Measurements from ENCODE around the gene ESD.
A peak's percentile ranks its signal among the peaks of the same experiment; 100 is the strongest.

ESD gene

GRCh38 chr13:46754812-46755211 lies 42.1 kb downstream of the ESD start:
- DNase-seq (ENCODE audit: low read depth) = no peak
- no peak overlapping the region for H3K4me3 ChIP-seq (ENCODE audit: low read depth, low read length)
- TF ChIP-seq MYC (IDR thresholded peaks at IDR 0.05; ENCODE audit: low read depth, low read length) (no peak), POLR2A (IDR thresholded peaks at IDR 0.05; ENCODE audit: extremely low read depth, insufficient read length) (no peak), MAX (IDR thresholded peaks at IDR 0.05; ENCODE audit: low read depth, low read length) (no peak), CTCF (IDR thresholded peaks at IDR 0.05; ENCODE audit: low read depth, low read length) (no peak)

GRCh38 chr13:46753917-46754316 lies 43.0 kb downstream of the ESD start:
- no peak for TF ChIP-seq CTCF (IDR thresholded peaks at IDR 0.05; ENCODE audit: low read depth, low read length)
- no peak for TF ChIP-seq MAX (IDR thresholded peaks at IDR 0.05; ENCODE audit: low read depth, low read length)
- TF ChIP-seq POLR2A (IDR thresholded peaks at IDR 0.05; ENCODE audit: extremely low read depth, insufficient read length) = no peak
- no peak for TF ChIP-seq MYC (IDR thresholded peaks at IDR 0.05; ENCODE audit: low read depth, low read length)

GRCh38 chr13:46753137-46753536 lies 43.8 kb downstream of the ESD start:
- H3K4me3 ChIP-seq (ENCODE audit: low read depth, low read length) = no peak overlapping the region
- TF ChIP-seq MAX (IDR thresholded peaks at IDR 0.05; ENCODE audit: low read depth, low read length) (no peak), CTCF (IDR thresholded peaks at IDR 0.05; ENCODE audit: low read depth, low read length) (no peak), POLR2A (IDR thresholded peaks at IDR 0.05; ENCODE audit: extremely low read depth, insufficient read length) (no peak), MYC (IDR thresholded peaks at IDR 0.05; ENCODE audit: low read depth, low read length) (no peak)
- DNase-seq (ENCODE audit: low read depth) = no peak

More at GRCh38 chr13:46753917-46754316, 43.0 kb downstream of the ESD start:
- DNase-seq (ENCODE audit: low read depth) = no peak
- H3K4me3 ChIP-seq (ENCODE audit: low read depth, low read length) = no peak overlapping the region

GRCh38 chr13:46751811-46752635 lies 44.9 kb downstream of the ESD start:
- TF ChIP-seq MYC (IDR thresholded peaks at IDR 0.05; ENCODE audit: low read depth, low read length) = no peak; the same call in 1 of the 2 replicates
- peak; percentile 70 for TF ChIP-seq MAX (IDR thresholded peaks at IDR 0.05; ENCODE audit: low read depth, low read length)
- no peak overlapping the region for H3K4me3 ChIP-seq (ENCODE audit: low read depth, low read length)
- peak; percentile 87 for DNase-seq (ENCODE audit: low read depth)

- DNase-seq (ENCODE audit: low read depth) = no peak
- no peak for TF ChIP-seq MYC (IDR thresholded peaks at IDR 0.05; ENCODE audit: low read depth, low read length)
- no peak for TF ChIP-seq POLR2A (IDR thresholded peaks at IDR 0.05; ENCODE audit: extremely low read depth, insufficient read length)
- no peak for TF ChIP-seq CTCF (IDR thresholded peaks at IDR 0.05; ENCODE audit: low read depth, low read length)
- TF ChIP-seq MAX (IDR thresholded peaks at IDR 0.05; ENCODE audit: low read depth, low read length) = no peak
- no peak overlapping the region for H3K4me3 ChIP-seq (ENCODE audit: low read depth, low read length)
Observed at GRCh38 chr13:46749951-46750350, 47.0 kb downstream of the ESD start.

- peak; percentile 27 for DNase-seq (ENCODE audit: low read depth)
- no peak overlapping the region for H3K4me3 ChIP-seq (ENCODE audit: low read depth, low read length)
- no peak for TF ChIP-seq CTCF (IDR thresholded peaks at IDR 0.05; ENCODE audit: low read depth, low read length)
- TF ChIP-seq POLR2A (IDR thresholded peaks at IDR 0.05; ENCODE audit: extremely low read depth, insufficient read length) = no peak
- TF ChIP-seq MAX (IDR thresholded peaks at IDR 0.05; ENCODE audit: low read depth, low read length) = no peak
- TF ChIP-seq MYC (IDR thresholded peaks at IDR 0.05; ENCODE audit: low read depth, low read length) = no peak
Observed at GRCh38 chr13:46748300-46748699, 48.7 kb downstream of the ESD start.
